OCI-LY3 (cell line): ENCODE measurements around the gene PIK3R5.

ENCODE experiments used
- H2AFZ ChIP-seq: fragments of 200-600, 300-600 bp; shearing (Covaris generic); 2 replicates; pipeline ENCODE4 v1.6.0; 2014; ENCODE audit warnings: antibody characterized with exemption, low read depth, low read length
- H3K27ac ChIP-seq: fragments of 200-600, 300-600 bp; sonication (generic); 2 replicates; pipeline ENCODE4 v1.5.1; 2014; ENCODE audit warnings: mild to moderate bottlenecking, low read length, moderate library complexity, mixed read lengths
- H3K27me3 ChIP-seq: fragments of 200-600, 300-600 bp; sonication (generic); 2 replicates; pipeline ENCODE4 v1.6.1; 2014; ENCODE audit warnings: low read depth, low read length, mixed read lengths
- H3K36me3 ChIP-seq: fragments of 200-600, 300-600 bp; sonication (generic); replicated peaks from 2 replicates; pipeline ENCODE3; 2014; ENCODE audit warnings: low read depth, low read length, mixed read lengths
- H3K4me1 ChIP-seq: fragments of 300-600, 200-600 bp; sonication (generic); 2 replicates; pipeline ENCODE4 v1.6.1; 2014; ENCODE audit warnings: low read length, mixed read lengths
- H3K4me2 ChIP-seq: fragments of 200-600, 300-600 bp; sonication (generic); 2 replicates; pipeline ENCODE4 v1.6.1; 2014; ENCODE audit warnings: low read length, mixed read lengths
- H3K4me3 ChIP-seq: fragments of 300-600, 200-600 bp; sonication (generic); 2 replicates; pipeline ENCODE4 v1.5.1; 2014; ENCODE audit warnings: antibody characterized with exemption, mild to moderate bottlenecking, low read length, moderate library complexity
- H3K79me2 ChIP-seq: fragments of 300-600, 200-600 bp; shearing (Covaris generic); 2 replicates; pipeline ENCODE4 v1.6.1; 2014; ENCODE audit warnings: mild to moderate bottlenecking, low read length, mixed read lengths
- H3K9ac ChIP-seq: fragments of 300-600, 200-600 bp; shearing (Covaris generic); 2 replicates; pipeline ENCODE4 v1.6.0; 2014; ENCODE audit warnings: mild to moderate bottlenecking, low read length, moderate library complexity
- H3K9me3 ChIP-seq: fragments of 200-600, 300-600 bp; shearing (Covaris generic); 2 replicates; pipeline ENCODE4 v1.6.1; 2014; ENCODE audit warnings: low read length, mixed read lengths; ENCODE audit not compliant: insufficient read depth
- H4K20me1 ChIP-seq: fragments of 200-600, 300-600 bp; sonication (generic); 2 replicates; pipeline ENCODE4 v1.6.1; 2016; ENCODE audit warnings: low read length, mixed read lengths; ENCODE audit not compliant: insufficient read depth
- EZH2phosphoT487 ChIP-seq: fragments of 200-600 bp; shearing (Covaris generic); IDR thresholded peaks from 2 replicates; pipeline ENCODE4 v1.6.1; 2018; ENCODE audit warnings: antibody characterized with exemption, mixed run types, low read depth
- TF ChIP-seq, protein P1 (sequence below): fragments of 200-600, 300-600 bp; sonication (generic); IDR thresholded peaks from 2 replicates; pipeline ENCODE4 v1.5.1; 2014; ENCODE audit warnings: antibody characterized with exemption, low read length, low read depth

Gene PIK3R5

DNA sequence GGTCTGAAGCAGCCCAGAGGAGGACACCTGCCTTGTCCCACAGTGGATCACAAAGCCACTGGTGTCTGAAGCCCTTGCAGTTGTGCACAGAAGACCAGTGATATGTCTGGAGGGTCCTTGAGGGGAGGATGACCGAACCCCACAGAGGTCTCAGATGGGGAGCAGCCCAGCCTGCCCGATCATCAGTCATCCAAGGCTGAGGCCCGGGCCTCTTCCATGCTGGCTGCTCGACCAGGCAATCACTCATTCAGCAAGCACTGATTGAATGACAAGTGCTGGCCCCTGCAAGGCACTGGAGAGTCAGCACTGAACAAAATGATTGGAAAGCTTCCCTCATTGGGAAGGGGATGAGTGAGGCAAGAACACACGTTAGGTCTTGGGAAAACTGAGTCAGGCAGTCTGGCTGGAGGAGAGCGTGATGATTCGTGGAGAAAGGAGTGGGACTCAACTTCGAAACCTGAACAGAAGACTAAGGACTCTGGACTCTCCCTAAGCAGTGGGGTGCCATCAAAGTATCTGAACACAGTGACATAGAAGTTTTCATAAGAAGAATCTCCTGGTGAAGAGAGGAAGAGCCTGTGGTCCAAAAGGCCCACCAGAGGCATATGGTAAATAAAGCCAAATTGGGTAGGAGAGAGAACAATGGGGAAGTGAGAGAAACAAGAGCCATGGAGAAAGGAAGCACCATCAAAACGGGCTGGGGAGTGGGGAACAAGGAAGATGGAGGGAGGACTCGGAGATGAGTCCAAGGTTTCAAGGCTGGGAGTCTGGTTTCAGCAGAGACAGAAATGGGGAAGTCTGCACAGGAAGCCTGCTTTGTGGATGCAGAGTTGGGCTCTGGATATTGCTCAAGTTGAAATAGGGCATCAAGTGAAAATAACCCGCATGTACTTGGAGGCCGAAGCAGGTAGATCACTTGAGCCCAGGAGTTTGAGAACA lies 10.2 kb downstream of the PIK3R5 start:
- Histone ChIP-seq H3K27me3 (no peaks in the 10 kb centered on the region), H3K79me2 (peaks cover 9% of the 10 kb centered on the region), H3K9ac (peak overlapping the region; percentile 56; the same call in 1 of the 2 replicates), H2AFZ (no peak overlapping the region), H3K4me3 (peak overlapping the region; percentile 45), H3K4me1 (peaks cover 54% of the 10 kb centered on the region), H3K4me2 (peak overlapping the region; percentile 88), H4K20me1 (no peaks in the 10 kb centered on the region), H3K9me3 (0 out of 2 replicates have a peak, but pooled peaks cover 3% of the 10 kb centered on the region), H3K36me3 (peaks cover 20% of the 10 kb centered on the region), H3K27ac (peak overlapping the region; percentile 82)
- no peak for TF ChIP-seq EZH2phosphoT487
- TF ChIP-seq, protein P1, sequence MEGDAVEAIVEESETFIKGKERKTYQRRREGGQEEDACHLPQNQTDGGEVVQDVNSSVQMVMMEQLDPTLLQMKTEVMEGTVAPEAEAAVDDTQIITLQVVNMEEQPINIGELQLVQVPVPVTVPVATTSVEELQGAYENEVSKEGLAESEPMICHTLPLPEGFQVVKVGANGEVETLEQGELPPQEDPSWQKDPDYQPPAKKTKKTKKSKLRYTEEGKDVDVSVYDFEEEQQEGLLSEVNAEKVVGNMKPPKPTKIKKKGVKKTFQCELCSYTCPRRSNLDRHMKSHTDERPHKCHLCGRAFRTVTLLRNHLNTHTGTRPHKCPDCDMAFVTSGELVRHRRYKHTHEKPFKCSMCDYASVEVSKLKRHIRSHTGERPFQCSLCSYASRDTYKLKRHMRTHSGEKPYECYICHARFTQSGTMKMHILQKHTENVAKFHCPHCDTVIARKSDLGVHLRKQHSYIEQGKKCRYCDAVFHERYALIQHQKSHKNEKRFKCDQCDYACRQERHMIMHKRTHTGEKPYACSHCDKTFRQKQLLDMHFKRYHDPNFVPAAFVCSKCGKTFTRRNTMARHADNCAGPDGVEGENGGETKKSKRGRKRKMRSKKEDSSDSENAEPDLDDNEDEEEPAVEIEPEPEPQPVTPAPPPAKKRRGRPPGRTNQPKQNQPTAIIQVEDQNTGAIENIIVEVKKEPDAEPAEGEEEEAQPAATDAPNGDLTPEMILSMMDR, result no peak

DNA sequence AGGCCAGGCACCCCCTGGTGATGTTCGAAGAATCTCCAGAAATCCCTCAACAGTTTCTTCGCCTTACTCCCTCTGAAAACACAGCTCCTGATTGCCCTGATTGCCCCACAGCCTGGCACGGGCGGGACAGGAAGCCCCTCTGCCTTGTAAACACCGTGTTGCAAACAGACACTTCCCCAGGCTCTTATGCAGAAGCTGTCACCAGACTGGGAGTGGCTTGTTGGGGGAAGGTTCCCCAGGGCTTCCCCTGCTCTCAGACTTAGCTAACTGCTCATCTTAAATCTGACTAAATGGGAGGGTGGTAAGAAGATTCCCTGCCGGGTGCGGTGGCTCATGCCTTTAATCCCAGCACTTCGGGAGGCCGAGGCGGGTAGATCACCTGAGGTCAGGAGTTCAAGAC lies 11.2 kb downstream of the PIK3R5 start:
- Histone ChIP-seq H3K27me3 (no peaks in the 10 kb centered on the region), H2AFZ (no peak overlapping the region), H3K36me3 (peaks cover 20% of the 10 kb centered on the region), H3K79me2 (peaks cover 9% of the 10 kb centered on the region), H3K9ac (peak overlapping the region; percentile 43), H3K27ac (peak overlapping the region; percentile 58), H3K4me1 (peaks cover 62% of the 10 kb centered on the region), H4K20me1 (no peaks in the 10 kb centered on the region), H3K4me2 (peak overlapping the region; percentile 88), H3K9me3 (0 out of 2 replicates have a peak, but pooled peaks cover 3% of the 10 kb centered on the region), H3K4me3 (peak overlapping the region; percentile 45)
- TF ChIP-seq EZH2phosphoT487, result no peak
- TF ChIP-seq, protein P1, result no peak

DNA sequence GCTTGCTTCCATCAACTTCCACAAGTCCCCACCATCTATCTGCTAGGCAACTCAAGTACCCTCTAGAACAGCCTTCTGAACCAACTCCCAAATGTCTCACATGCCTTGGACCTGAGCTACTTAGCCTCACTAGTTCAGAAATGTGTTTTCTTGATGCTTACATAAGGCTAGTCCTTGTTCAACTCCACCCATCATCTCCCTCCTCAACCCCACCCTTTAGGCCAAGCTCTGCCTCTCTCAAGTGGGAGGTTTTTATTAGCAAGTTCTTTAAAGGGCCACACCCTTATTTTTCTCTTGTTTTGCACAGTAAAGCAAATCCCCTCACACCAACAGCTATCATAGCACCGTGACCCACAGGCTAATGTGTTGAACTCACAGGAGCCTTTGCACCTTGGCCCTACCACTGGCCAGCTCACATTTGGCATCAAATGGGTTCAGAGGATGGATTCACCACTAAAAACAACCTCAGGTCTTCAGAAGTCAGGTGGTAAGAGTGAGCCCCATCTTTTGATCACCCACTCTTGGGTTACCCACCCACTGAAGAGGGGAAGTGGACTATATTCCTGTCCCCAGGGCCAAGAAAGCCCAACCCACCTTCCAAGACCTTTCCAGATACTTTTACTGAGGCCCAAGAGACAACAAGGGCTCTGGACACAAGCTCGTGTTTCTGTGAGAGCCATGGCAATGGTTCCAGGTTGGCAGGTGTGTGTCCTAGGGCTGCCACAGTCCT lies 12.2 kb downstream of the PIK3R5 start:
- no peak for TF ChIP-seq EZH2phosphoT487
- TF ChIP-seq, protein P1, result no peak
- no peaks in the 10 kb centered on the region for H4K20me1 ChIP-seq
- peaks cover 19% of the 10 kb centered on the region for H3K36me3 ChIP-seq
- no peak overlapping the region for H3K27ac ChIP-seq
- H3K4me3 ChIP-seq, result no peak overlapping the region
- H3K9ac ChIP-seq, result no peak overlapping the region
- peaks cover 69% of the 10 kb centered on the region for H3K4me1 ChIP-seq
- H3K4me2 ChIP-seq, result no peak overlapping the region
- no peaks in the 10 kb centered on the region for H3K27me3 ChIP-seq
- H3K9me3 ChIP-seq, result 0 out of 2 replicates have a peak, but pooled peaks cover 3% of the 10 kb centered on the region
- H2AFZ ChIP-seq, result no peak overlapping the region
- peaks cover 9% of the 10 kb centered on the region for H3K79me2 ChIP-seq

DNA sequence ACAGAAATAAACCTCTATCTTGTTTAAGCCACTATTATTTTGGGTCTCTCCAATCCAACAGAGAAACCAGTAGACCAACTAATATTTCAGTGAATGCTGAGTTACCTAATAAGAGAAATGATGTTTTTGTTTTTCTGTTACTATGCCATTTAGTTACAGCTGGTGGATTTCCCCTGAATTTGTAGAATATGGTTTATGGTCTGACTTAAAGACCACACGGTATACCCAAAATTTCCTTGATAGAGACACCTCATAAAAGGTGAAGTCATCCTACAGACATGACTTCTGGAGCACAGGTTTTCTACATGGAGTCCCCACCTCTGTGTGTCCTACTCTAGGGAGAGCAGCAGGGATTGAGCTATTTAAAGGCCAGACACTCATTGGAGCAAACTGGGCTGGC lies 13.3 kb downstream of the PIK3R5 start:
- Histone ChIP-seq H3K36me3 (peaks cover 13% of the 10 kb centered on the region), H3K79me2 (peaks cover 5% of the 10 kb centered on the region), H3K27me3 (no peaks in the 10 kb centered on the region), H4K20me1 (no peaks in the 10 kb centered on the region), H3K4me1 (peaks cover 58% of the 10 kb centered on the region), H3K9me3 (0 out of 2 replicates have a peak, but pooled peaks cover 3% of the 10 kb centered on the region), H3K9ac (no peak overlapping the region), H3K4me3 (no peak overlapping the region), H3K27ac (no peak overlapping the region), H3K4me2 (no peak overlapping the region), H2AFZ (no peak overlapping the region)
- TF ChIP-seq, protein P1, result no peak
- TF ChIP-seq EZH2phosphoT487, result no peak
